Measurements from ENCODE around the gene ABLIM1.

DNA sequence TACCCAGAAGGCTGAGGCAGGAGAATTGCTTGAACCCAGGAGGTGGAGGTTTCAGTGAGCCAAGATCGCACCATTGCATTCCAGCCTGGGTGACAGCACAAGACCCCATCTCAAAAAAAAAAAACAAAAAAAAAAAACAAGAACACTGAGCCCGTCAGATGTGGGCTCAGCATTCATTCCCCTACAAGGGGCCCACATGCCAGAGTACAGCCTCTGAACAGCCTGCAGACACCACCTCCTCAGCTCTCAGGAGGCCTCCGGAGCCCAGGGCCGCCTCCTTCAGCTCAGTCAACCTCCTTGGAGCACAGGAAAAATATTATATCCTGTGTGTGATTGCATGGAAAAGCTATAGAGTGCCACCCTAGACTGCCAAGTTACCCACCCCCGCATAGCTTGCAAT is 112.3 kb downstream of the ABLIM1 start:
- TF ChIP-seq EP300 (IDR thresholded peaks at IDR 0.05), result no peak
- no peak for TF ChIP-seq CTCF (IDR thresholded peaks at IDR 0.05)
- TF ChIP-seq POLR2A (IDR thresholded peaks at IDR 0.05), result no peak
- TF ChIP-seq POLR2AphosphoS5 (IDR thresholded peaks at IDR 0.05), result no peak
